CD14-positive monocyte (primary cell): ENCODE measurements around the gene HSPH1. TPM values are rescaled to one million over a fixed set of nuclear protein-coding genes. Genes with fewer than 3 reads are reported as not detected.

Source experiments
- DNase-seq, 3 donors: peaks; one replicate each; pipeline ENCODE4 v3.0.0-alpha.2; 2011 to 2022
- H2AFZ ChIP-seq: 2 replicates; pipeline ENCODE4 v1.6.0; 2012; ENCODE audit warnings: mild to moderate bottlenecking, low read depth, low read length, inconsistent platforms; ENCODE audit not compliant: insufficient read depth, poor library complexity, severe bottlenecking
- H3K27ac ChIP-seq, 2 donors: 1 replicate in 1 of 2; 2 replicates in 1 of 2; pipeline ENCODE4 v1.5.1; 2012 to 2013; ENCODE audit warnings: low read length in 2 of 2, control low read depth in 1 of 2, inconsistent platforms in 1 of 2, low read depth in 1 of 2, mild to moderate bottlenecking in 1 of 2
- H3K27me3 ChIP-seq, 2 donors: one replicate each; pipeline versions ENCODE4 v1.6.0 to v1.6.1; 2011 to 2013; ENCODE audit warnings: low read length in 2 of 2; ENCODE audit not compliant: control insufficient read depth in 2 of 2, insufficient read depth in 2 of 2
- H3K36me3 ChIP-seq, 2 donors: replicated peaks in 1 of 2; 1 replicate in 1 of 2; 2 replicates in 1 of 2; pipeline versions ENCODE4 v1.5.1 to v1.6.1; 2012 to 2013; ENCODE audit warnings: low read length in 2 of 2, control low read depth in 1 of 2, inconsistent platforms in 1 of 2, mild to moderate bottlenecking in 1 of 2; ENCODE audit not compliant: insufficient read depth in 2 of 2, control insufficient read depth in 1 of 2
- H3K4me1 ChIP-seq, 2 donors: 1 replicate in 1 of 2; 2 replicates in 1 of 2; pipeline versions ENCODE4 v1.5.1 to v1.6.1; 2012 to 2013; ENCODE audit warnings: low read length in 2 of 2, control low read depth in 1 of 2, inconsistent platforms in 1 of 2, mild to moderate bottlenecking in 1 of 2, moderate library complexity in 1 of 2; ENCODE audit not compliant: insufficient read depth in 2 of 2, control insufficient read depth in 1 of 2
- H3K4me2 ChIP-seq: replicated peaks from 2 replicates; pipeline ENCODE3; 2012; ENCODE audit warnings: low read length, moderate library complexity, mild to moderate bottlenecking; ENCODE audit not compliant: poor library complexity, severe bottlenecking; ENCODE audit errors: extremely low read depth
- H3K4me3 ChIP-seq, 3 experiments: fragments of 200-600 bp in 1 of 3; sonication (generic) in 1 of 3; replicated peaks in 1 of 3; 1 replicate in 2 of 3; 2 replicates in 1 of 3; pipeline ENCODE4 v1.5.1; 2011 to 2013; ENCODE audit warnings: low read length in 3 of 3, mild to moderate bottlenecking in 3 of 3, control low read depth in 2 of 3, low read depth in 2 of 3, inconsistent platforms in 1 of 3, moderate library complexity in 1 of 3
- H3K79me2 ChIP-seq: 2 replicates; pipeline ENCODE4 v1.6.0; 2012; ENCODE audit warnings: mild to moderate bottlenecking, control low read depth, inconsistent platforms, low read length, moderate library complexity; ENCODE audit not compliant: insufficient read depth
- H3K9ac ChIP-seq: 2 replicates; pipeline ENCODE4 v1.6.0; 2017; ENCODE audit warnings: low read length, mild to moderate bottlenecking; ENCODE audit not compliant: insufficient read depth, poor library complexity, severe bottlenecking
- H3K9me3 ChIP-seq, 2 donors: replicated peaks in 1 of 2; 1 replicate in 1 of 2; 2 replicates in 1 of 2; pipeline versions ENCODE4 v1.5.1 to v1.6.1; 2012 to 2013; ENCODE audit warnings: low read length in 2 of 2, control low read depth in 1 of 2; ENCODE audit not compliant: control insufficient read depth in 1 of 2, insufficient read depth in 1 of 2
- H4K20me1 ChIP-seq: 2 replicates; pipeline ENCODE4 v1.6.0; 2012; ENCODE audit warnings: mild to moderate bottlenecking, low read length, control low read depth, moderate library complexity; ENCODE audit not compliant: insufficient read depth
- H3K27ac Mint-ChIP-seq, 7 donors: one replicate each; pipeline ENCODE4 v1.8.0; 2020; ENCODE audit warnings: mild to moderate bottlenecking in 7 of 7, mixed read lengths in 7 of 7, moderate library complexity in 6 of 7, inconsistent platforms in 2 of 7
- H3K27me3 Mint-ChIP-seq, 3 donors: one replicate each; pipeline ENCODE4 v1.8.0; 2021 to 2022; ENCODE audit warnings: low read depth in 3 of 3, mild to moderate bottlenecking in 3 of 3, mixed read lengths in 3 of 3, moderate library complexity in 3 of 3, inconsistent platforms in 1 of 3
- H3K36me3 Mint-ChIP-seq, 2 donors: one replicate each; pipeline ENCODE4 v1.8.0; 2020; ENCODE audit warnings: mixed read lengths in 2 of 2, inconsistent platforms in 1 of 2, mild to moderate bottlenecking in 1 of 2
- H3K4me1 Mint-ChIP-seq: one replicate; pipeline ENCODE4 v1.8.0; 2020; ENCODE audit warnings: mild to moderate bottlenecking, mixed read lengths
- H3K4me3 Mint-ChIP-seq, 2 donors: one replicate each; pipeline ENCODE4 v1.8.0; 2020; ENCODE audit warnings: mild to moderate bottlenecking in 2 of 2, mixed read lengths in 2 of 2, moderate library complexity in 1 of 2
- H3K9me3 Mint-ChIP-seq, 7 donors: one replicate each; pipeline ENCODE4 v1.8.0; 2020 to 2022; ENCODE audit warnings: mixed read lengths in 7 of 7, mild to moderate bottlenecking in 6 of 7, moderate library complexity in 6 of 7, inconsistent platforms in 2 of 7
- WGBS: methylation state at CpG from one replicate; pipeline ENCODE4 v1.1.5; 2013; ENCODE audit warnings: missing lambda C conversion rate; ENCODE audit not compliant: insufficient coverage; 5-methylcytosine and 5-hydroxymethylcytosine counted together
- intact Hi-C, 2 donors: fragments of 100-400 bp; cut with micrococcal nuclease; formaldehyde crosslinking; loops; one replicate each; pipeline versions ENCODE4 v1.15.0 to v1.15.1; 2023
- polyA plus RNA-seq, 3 donors: library from polyadenylated mRNA; depleted of rRNA in 1 of 3; unstranded in 2 of 3; stranded (reverse) in 1 of 3; fragments of 300-500 nt in 2 of 3; fragments of >200 nt in 1 of 3; fragmentation: Illumina TruSeq in 2 of 3; gene quantifications; 1 replicate in 2 of 3; 2 replicates in 1 of 3; pipeline ENCODE4 v1.2.3, GENCODE V29; 2012 to 2021
- TF ChIP-seq, protein P1 (sequence below): fragments of 200-600 bp; IDR thresholded peaks from one replicate; pipeline ENCODE4 v1.8.0; 2022; ENCODE audit warnings: antibody characterized with exemption, mild to moderate bottlenecking

Gene HSPH1
- polyA plus RNA-seq, 3 donors, result 7.4 to 11.3 (median 9.1) TPM

DNA sequence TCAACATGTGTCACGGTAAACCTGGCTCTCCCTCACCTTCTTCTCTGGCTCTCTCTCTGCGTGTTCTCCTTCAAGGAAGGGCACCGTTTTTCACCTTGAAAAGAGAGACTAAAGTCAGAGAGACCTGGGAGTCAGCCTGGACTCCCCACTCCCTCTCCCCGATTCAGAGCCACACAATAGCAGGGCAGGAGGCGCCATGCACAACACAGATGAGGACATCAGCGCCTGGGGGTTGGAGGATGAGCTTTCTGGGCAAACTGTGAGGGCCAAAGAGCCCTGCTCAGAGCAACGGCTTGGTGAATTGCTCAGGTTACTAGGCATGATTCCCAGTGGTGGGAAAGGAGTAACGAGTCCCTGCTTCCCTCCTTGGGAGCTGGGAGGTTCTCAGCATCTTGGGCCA lies 32.3 kb downstream of the HSPH1 start:
- Histone ChIP-seq H3K27ac (no peak overlapping the region), H3K36me3 (no peaks in the 10 kb centered on the region), H3K4me2 (no peak overlapping the region), H3K27me3 (no peaks in the 10 kb centered on the region), H3K4me1 (no peaks in the 10 kb centered on the region), H3K4me3 (no peak overlapping the region), H4K20me1 (no peaks in the 10 kb centered on the region), H3K9me3 (no peaks in the 10 kb centered on the region), H3K79me2 (no peaks in the 10 kb centered on the region), H3K9ac (no peak overlapping the region), H2AFZ (no peak overlapping the region)
- Mint-ChIP-seq H3K9me3 (peaks cover 0 to 16% (median 5%) of the 10 kb centered on the region in 7 donors), H3K36me3 (peaks cover 1 to 5% of the 10 kb centered on the region in 2 donors), H3K4me3 (peak overlapping the region in 1 of 2 donors; percentile 31), H3K4me1 (no peaks in the 10 kb centered on the region), H3K27ac (peak overlapping the region in 1 of 7 donors; percentile 1), H3K27me3 (peaks cover 10 to 19% (median 16%) of the 10 kb centered on the region in 3 donors)
- WGBS, result 64% methylated on average over 4 of the region's 8 CpGs
- no peak for DNase-seq
- intact Hi-C loops, result no loop called here
- TF ChIP-seq, protein P1, sequence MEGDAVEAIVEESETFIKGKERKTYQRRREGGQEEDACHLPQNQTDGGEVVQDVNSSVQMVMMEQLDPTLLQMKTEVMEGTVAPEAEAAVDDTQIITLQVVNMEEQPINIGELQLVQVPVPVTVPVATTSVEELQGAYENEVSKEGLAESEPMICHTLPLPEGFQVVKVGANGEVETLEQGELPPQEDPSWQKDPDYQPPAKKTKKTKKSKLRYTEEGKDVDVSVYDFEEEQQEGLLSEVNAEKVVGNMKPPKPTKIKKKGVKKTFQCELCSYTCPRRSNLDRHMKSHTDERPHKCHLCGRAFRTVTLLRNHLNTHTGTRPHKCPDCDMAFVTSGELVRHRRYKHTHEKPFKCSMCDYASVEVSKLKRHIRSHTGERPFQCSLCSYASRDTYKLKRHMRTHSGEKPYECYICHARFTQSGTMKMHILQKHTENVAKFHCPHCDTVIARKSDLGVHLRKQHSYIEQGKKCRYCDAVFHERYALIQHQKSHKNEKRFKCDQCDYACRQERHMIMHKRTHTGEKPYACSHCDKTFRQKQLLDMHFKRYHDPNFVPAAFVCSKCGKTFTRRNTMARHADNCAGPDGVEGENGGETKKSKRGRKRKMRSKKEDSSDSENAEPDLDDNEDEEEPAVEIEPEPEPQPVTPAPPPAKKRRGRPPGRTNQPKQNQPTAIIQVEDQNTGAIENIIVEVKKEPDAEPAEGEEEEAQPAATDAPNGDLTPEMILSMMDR, result no peak

DNA sequence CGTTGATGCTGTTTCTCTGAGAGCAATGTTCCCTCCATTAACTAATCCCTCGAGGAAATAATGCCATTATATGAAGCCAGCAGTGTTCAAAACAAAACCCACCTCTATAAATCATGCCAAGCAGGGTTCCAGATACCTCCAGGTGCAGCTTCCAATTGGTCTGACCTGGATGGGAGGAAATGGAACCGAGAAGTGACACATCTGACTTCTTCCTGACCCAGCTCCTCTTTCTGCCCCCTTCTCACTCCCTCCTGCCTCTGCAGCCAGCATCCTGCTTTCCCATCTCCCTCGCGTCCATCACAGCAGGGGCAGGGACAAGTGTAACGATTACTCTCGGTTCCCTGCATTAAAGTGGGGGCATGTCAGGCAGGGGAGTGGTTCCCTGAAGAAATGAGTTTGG lies 37.5 kb downstream of the HSPH1 start:
- Mint-ChIP-seq H3K27ac (peak overlapping the region in 2 of 7 donors; percentile 10 to 57), H3K4me1 (peaks cover 24% of the 10 kb centered on the region), H3K27me3 (peaks cover 12 to 30% (median 21%) of the 10 kb centered on the region in 3 donors), H3K4me3 (no peak overlapping the region), H3K36me3 (no peaks in the 10 kb centered on the region), H3K9me3 (peaks cover 0 to 15% (median 5%) of the 10 kb centered on the region in 7 donors)
- intact Hi-C loops, result no loop called here
- no peak overlapping the region for H3K9ac ChIP-seq
- peaks cover 18 to 21% of the 10 kb centered on the region in 2 donors for H3K4me1 ChIP-seq
- no peak overlapping the region for H3K4me2 ChIP-seq
- H4K20me1 ChIP-seq, result no peaks in the 10 kb centered on the region
- no peaks in the 10 kb centered on the region for H3K9me3 ChIP-seq
- TF ChIP-seq, protein P1, result no peak
- no peak overlapping the region for H3K27ac ChIP-seq
- no peak overlapping the region for H3K4me3 ChIP-seq
- H3K79me2 ChIP-seq, result no peaks in the 10 kb centered on the region
- H2AFZ ChIP-seq, result no peak overlapping the region
- DNase-seq, result no peak
- no peaks in the 10 kb centered on the region for H3K27me3 ChIP-seq
- WGBS, result 39% methylated on average over 3 of the region's 7 CpGs
- no peaks in the 10 kb centered on the region for H3K36me3 ChIP-seq
